Adrenal gland (tissue), 12 donors: ENCODE results near the gene MAGI1. TPM values are rescaled to one million over a fixed set of nuclear protein-coding genes. Genes with fewer than 3 reads are reported as not detected.

Experiments
- DNase-seq, 7 donors: peaks; one replicate each; pipeline ENCODE4 v3.0.0-alpha.2; 2019 to 2020
- H3K27ac ChIP-seq, 5 donors: fragments of 200-600 bp; sonication (generic) in 4 of 5; 1 replicate in 3 of 5; 2 replicates in 2 of 5; pipeline versions ENCODE4 v1.5.1 to v1.8.0; 2016 to 2020; ENCODE audit warnings: mild to moderate bottlenecking in 1 of 5
- H3K27me3 ChIP-seq: fragments of 200-600 bp; 2 replicates; pipeline ENCODE4 v1.8.0; 2021
- H3K36me3 ChIP-seq, 2 donors: fragments of 200-600 bp; replicated peaks in 1 of 2; 1 replicate in 1 of 2; 2 replicates in 1 of 2; pipeline versions ENCODE4 v1.5.1 to v1.8.0; 2018 to 2022
- H3K4me1 ChIP-seq, 2 donors: fragments of 200-600 bp; replicated peaks in 1 of 2; 1 replicate in 1 of 2; 2 replicates in 1 of 2; pipeline versions ENCODE4 v1.5.1 to v1.8.0; 2018 to 2021
- H3K4me3 ChIP-seq, 4 donors: fragments of 200-600 bp; sonication (generic) in 3 of 4; one replicate each; pipeline ENCODE4 v1.5.1; 2016 to 2018
- H3K9me3 ChIP-seq, 3 donors: fragments of 200-600 bp; sonication (generic) in 1 of 3; replicated peaks in 1 of 3; 1 replicate in 2 of 3; 2 replicates in 1 of 3; pipeline versions ENCODE4 v1.5.1 to v1.8.0; 2016 to 2021
- CTCF ChIP-seq, 6 experiments: fragments of 450-650 bp in 4 of 6; fragments of 200-600 bp in 2 of 6; sonication (generic) in 1 of 6; IDR thresholded peaks; 1 replicate in 5 of 6; 2 replicates in 1 of 6; pipeline versions ENCODE4 v1.5.1 to v1.8.0; 2016 to 2021; ENCODE audit warnings: antibody characterized with exemption in 6 of 6, mild to moderate bottlenecking in 2 of 6, moderate library complexity in 1 of 6
- POLR2A ChIP-seq, 2 donors: fragments of 450-650 bp; IDR thresholded peaks; one replicate each; pipeline ENCODE4 v1.6.1; 2017; ENCODE audit warnings: antibody characterized with exemption in 2 of 2, mild to moderate bottlenecking in 2 of 2, moderate library complexity in 1 of 2
- WGBS, 4 donors: extraction: QIAGEN DNeasy Blood & Tissue Kit in 2 of 4; methylation state at CpG; one replicate each; pipeline versions ENCODE4 v1.1.5 to v1.1.7; 2013 to 2017; 5-methylcytosine and 5-hydroxymethylcytosine counted together
- intact Hi-C, 2 donors: fragments of 100-400 bp; cut with DNase I; formaldehyde crosslinking; loops; one replicate each; pipeline versions ENCODE4 v1.14.1 to v1.15.0; 2022 to 2023
- polyA plus RNA-seq, 3 donors: library from polyadenylated mRNA; stranded (reverse); fragments of 200-250 nt in 2 of 3; fragments of 350-450 nt in 1 of 3; fragmentation: Illumina TruSeq in 1 of 3; extraction: RNeasy Lipid Tissue Mini Kit (QIAGEN cat#74804) in 1 of 3; gene quantifications; one replicate each; pipeline ENCODE4 v1.2.3, GENCODE V29; 2013 to 2014
- total RNA-seq, 9 donors: library from RNA; depleted of rRNA in 4 of 9; stranded (reverse); fragments of >200 nt in 4 of 9; fragments of 120-200 nt in 1 of 9; fragmentation: NEBNext Ultra II Directional in 1 of 9; extraction: Animal tissue kit (Norgen Biotek cat#: 25700) in 1 of 9; gene quantifications; one replicate each; pipeline versions ENCODE4 v1.1.0 to v1.2.4, GENCODE V29; 2013 to 2023
- donor health status: healthy with polysubstance abuse.
- donor health status: Bipolar disorder and iron deficiency.
- donor health status: DM: yes; HTN: yes; CAD: no.
- donor health status: DM: no; HTN: no; CAD: no.
- donor health status: DM: no; HTN: no; CAD: no.
- donor health status: DM: yes; HTN: yes; CAD: no.

The MAGI1 gene
- total and polyA plus RNA-seq, 12 donors: 4.8 to 31.6 (median 18.5) TPM

- WGBS, 4 donors: 95 to 100% (median 100%) methylated on average over 1 of the region's 1 CpG
- H3K9me3 ChIP-seq: no peaks in the 10 kb centered on the region
Observed at GRCh38 chr3:65912647-65913046, 126.1 kb downstream of the MAGI1 start.

GRCh38 chr3:65908588-65908987 is 130.1 kb downstream of the MAGI1 start:
- no peak for DNase-seq
- H3K4me1 ChIP-seq: no peaks in the 10 kb centered on the region
- H3K9me3 ChIP-seq: no peaks in the 10 kb centered on the region
- 93 to 96% (median 94%) methylated on average over 4 of the region's 4 CpGs for WGBS, 4 donors
- H3K27me3 ChIP-seq: no peaks in the 10 kb centered on the region
- H3K4me3 ChIP-seq: no peak overlapping the region
- H3K36me3 ChIP-seq: no peaks in the 10 kb centered on the region
- intact Hi-C loops: no loop called here
- no peak for TF ChIP-seq POLR2A (IDR thresholded peaks at IDR 0.05)
- no peak for TF ChIP-seq CTCF (IDR thresholded peaks at IDR 0.05)
- no peak overlapping the region for H3K27ac ChIP-seq

More at GRCh38 chr3:65912647-65913046, 126.1 kb downstream of the MAGI1 start:
- Histone ChIP-seq H3K4me1 (no peaks in the 10 kb centered on the region), H3K36me3 (no peaks in the 10 kb centered on the region), H3K4me3 (no peak overlapping the region), H3K27ac (no peak overlapping the region), H3K27me3 (no peaks in the 10 kb centered on the region)
- TF ChIP-seq POLR2A (IDR thresholded peaks at IDR 0.05) (no peak), CTCF (IDR thresholded peaks at IDR 0.05) (no peak)
- intact Hi-C loops: no loop called here
- no peak for DNase-seq

DNA sequence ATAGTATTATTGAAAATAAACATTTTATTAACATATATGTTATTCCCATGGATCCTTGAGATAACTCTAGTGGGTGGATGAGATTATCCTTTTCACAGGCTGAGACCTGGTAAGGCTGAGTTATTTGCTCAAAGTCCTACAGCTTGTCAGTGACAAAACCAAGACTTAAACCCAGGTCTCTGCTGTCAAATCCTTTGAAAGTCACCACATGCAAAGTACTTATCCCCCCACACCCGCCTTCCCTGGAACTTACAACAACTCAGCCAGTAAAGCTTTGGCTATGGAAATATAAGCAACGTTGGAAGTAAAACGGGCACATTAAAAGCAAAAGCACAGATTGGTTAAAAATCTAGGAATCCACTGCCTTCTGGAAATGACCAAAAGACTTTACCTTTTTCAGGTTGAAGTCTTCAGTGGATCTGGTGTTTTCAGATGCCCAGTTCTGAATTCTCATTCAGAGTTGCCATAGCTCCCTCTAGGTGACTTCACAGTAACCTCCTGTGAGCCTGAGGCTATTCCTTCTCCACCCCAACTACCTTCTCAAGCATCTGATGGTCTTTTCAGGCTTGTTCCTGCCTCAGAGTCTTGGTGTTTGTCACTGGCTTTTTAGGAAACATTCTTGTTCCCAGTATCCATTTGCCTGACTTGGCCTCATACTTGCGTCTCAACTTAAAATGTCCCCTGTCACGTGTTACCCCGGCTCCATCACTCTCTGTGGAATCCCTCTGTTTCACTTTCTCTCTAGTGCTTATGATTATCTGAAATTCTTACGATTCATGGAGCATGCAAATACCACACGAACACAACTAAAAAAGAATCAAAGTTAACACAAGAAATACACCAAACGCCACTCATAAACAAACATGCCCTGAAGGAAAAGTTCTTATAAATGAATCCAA is 131.2 kb downstream of the MAGI1 start:
- Histone ChIP-seq H3K27me3 (no peaks in the 10 kb centered on the region), H3K4me1 (no peaks in the 10 kb centered on the region), H3K36me3 (no peaks in the 10 kb centered on the region), H3K9me3 (no peaks in the 10 kb centered on the region), H3K27ac (no peak overlapping the region), H3K4me3 (no peak overlapping the region)
- WGBS, 4 donors: 90 to 93% (median 92%) methylated on average over 9 of the region's 9 CpGs
- DNase-seq: no peak
- TF ChIP-seq CTCF (IDR thresholded peaks at IDR 0.05) (no peak), POLR2A (IDR thresholded peaks at IDR 0.05) (no peak)
- intact Hi-C loops: no loop called here

DNA sequence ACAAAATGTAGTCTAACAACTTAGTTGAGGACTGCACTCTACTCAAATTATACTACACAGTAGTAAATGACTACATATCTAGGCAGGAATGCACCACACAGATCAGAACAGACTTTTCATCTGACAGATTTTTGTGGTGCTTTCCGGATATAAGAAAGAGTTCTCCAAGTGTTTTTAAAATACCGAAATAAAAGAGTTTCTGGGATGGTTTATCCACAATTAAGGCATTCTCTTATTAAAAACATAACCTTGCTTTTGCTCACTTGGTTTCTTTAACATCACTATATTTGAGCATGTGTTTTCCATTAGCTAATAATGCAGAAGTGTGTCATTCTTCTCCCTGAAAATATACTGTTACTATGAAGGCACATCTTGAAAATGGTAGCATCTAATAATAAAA is 132.9 kb downstream of the MAGI1 start:
- no peak for TF ChIP-seq POLR2A (IDR thresholded peaks at IDR 0.05)
- intact Hi-C loops: no loop called here
- WGBS, 4 donors: 82 to 93% (median 92%) methylated on average over 2 of the region's 2 CpGs

DNA sequence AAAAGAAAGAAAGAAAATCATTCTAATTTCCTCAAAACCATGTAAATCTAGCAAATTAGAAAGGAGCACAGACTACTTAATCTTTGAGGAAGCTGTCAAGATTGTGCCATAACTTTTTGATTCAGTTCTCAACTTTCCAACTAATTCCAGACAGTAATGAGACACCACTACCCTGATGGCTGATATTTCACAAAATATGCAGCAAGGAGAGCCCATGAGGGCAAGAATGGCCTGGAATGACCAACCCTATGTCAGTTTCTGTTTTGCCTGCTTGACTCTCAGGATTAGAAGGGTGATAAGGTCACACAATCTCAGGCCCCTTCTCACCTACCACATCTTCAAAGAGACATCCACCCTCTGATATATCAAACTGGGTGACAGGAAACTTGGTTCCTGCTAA is 134.7 kb downstream of the MAGI1 start:
- no peak for TF ChIP-seq CTCF (IDR thresholded peaks at IDR 0.05)
- TF ChIP-seq POLR2A (IDR thresholded peaks at IDR 0.05): no peak
- no peaks in the 10 kb centered on the region for H3K27me3 ChIP-seq
- no peak overlapping the region for H3K27ac ChIP-seq
- intact Hi-C loops: no loop called here
- H3K4me3 ChIP-seq: no peak overlapping the region
- no peaks in the 10 kb centered on the region for H3K4me1 ChIP-seq
- no peaks in the 10 kb centered on the region for H3K36me3 ChIP-seq
- no peaks in the 10 kb centered on the region for H3K9me3 ChIP-seq
- DNase-seq: no peak

More for the DNA sequence above, 132.9 kb downstream of the MAGI1 start:
- no peak for DNase-seq
- Histone ChIP-seq H3K9me3 (no peaks in the 10 kb centered on the region), H3K27ac (no peak overlapping the region), H3K4me1 (no peaks in the 10 kb centered on the region), H3K36me3 (no peaks in the 10 kb centered on the region), H3K4me3 (no peak overlapping the region), H3K27me3 (no peaks in the 10 kb centered on the region)
